ENCODE data around the gene USP17L18. TPM values are rescaled to one million over a fixed set of nuclear protein-coding genes. Genes with fewer than 3 reads are reported as not detected.

USP17L18 gene
- total RNA-seq, result not detected in 2 replicates

GRCh38 chr4:9247953-9248680 lies at the start of gene USP17L18:
Gene USP17L18 (plus strand): TSS chr4:9248630. CDS start chr4:9248630, 0 bp downstream.

GRCh38 chr4:9210357-9210756 lies 38.1 kb upstream of the USP17L18 start, which contains the start of gene USP17L10:
Gene USP17L10 (plus strand): TSS chr4:9210657. CDS start chr4:9210657, 0 bp downstream.

GRCh38 chr4:9215105-9215504 lies 33.3 kb upstream of the USP17L18 start, which contains the start of gene USP17L11:
Gene USP17L11 (plus strand): TSS chr4:9215405. CDS start chr4:9215405, 0 bp downstream.

GRCh38 chr4:9219852-9220251 lies 28.6 kb upstream of the USP17L18 start, which contains the start of gene USP17L12:
Gene USP17L12 (plus strand): TSS chr4:9220152. CDS start chr4:9220152, 0 bp downstream.

GRCh38 chr4:9224596-9224995 lies 23.8 kb upstream of the USP17L18 start, which contains the start of gene USP17L13:
Gene USP17L13 (plus strand): TSS chr4:9224896. CDS start chr4:9224896, 0 bp downstream.

GRCh38 chr4:9234085-9234484 lies 14.3 kb upstream of the USP17L18 start, which contains the start of gene USP17L15:
Gene USP17L15 (plus strand): TSS chr4:9234385. CDS start chr4:9234385, 0 bp downstream.

GRCh38 chr4:9243579-9243978 lies 4.9 kb upstream of the USP17L18 start, which contains the start of gene USP17L17:
Gene USP17L17 (plus strand): TSS chr4:9243879. CDS start chr4:9243879, 0 bp downstream.

GRCh38 chr4:9253078-9253477 lies 4.6 kb downstream of the USP17L18 start, which contains the start of gene USP17L19:
Gene USP17L19 (plus strand): TSS chr4:9253378. CDS start chr4:9253378, 0 bp downstream.

GRCh38 chr4:9257824-9258223 lies 9.4 kb downstream of the USP17L18 start, which contains the start of gene USP17L20:
Gene USP17L20 (plus strand): TSS chr4:9258124. CDS start chr4:9258124, 0 bp downstream.

GRCh38 chr4:9262572-9262971 lies 14.1 kb downstream of the USP17L18 start, which contains the start of gene USP17L21:
Gene USP17L21 (plus strand): TSS chr4:9262872. CDS start chr4:9262872, 0 bp downstream.

GRCh38 chr4:9267319-9267718 lies 18.9 kb downstream of the USP17L18 start, which contains the start of gene USP17L22:
Gene USP17L22 (plus strand): TSS chr4:9267619. CDS start chr4:9267619, 0 bp downstream.

Other genes starting within 250 kb of the USP17L18 start
- not detected in 2 replicates for gene FAM90A26, start 78.2 kb upstream of the USP17L18 start, total RNA-seq
- gene USP17L10, start 38.0 kb upstream of the USP17L18 start, total RNA-seq, result not detected in 2 replicates
- gene USP17L11, start 33.2 kb upstream of the USP17L18 start, total RNA-seq, result not detected in 2 replicates
- gene USP17L12, start 28.5 kb upstream of the USP17L18 start, total RNA-seq, result not detected in 2 replicates
- gene USP17L13, start 23.7 kb upstream of the USP17L18 start, total RNA-seq, result under 0.01 TPM in 1 of 2 replicates, not detected in the other
- gene USP17L15, start 14.2 kb upstream of the USP17L18 start, total RNA-seq, result not detected in 2 replicates
- under 0.01 TPM in 1 of 2 replicates, not detected in the other for gene USP17L17, start 4.8 kb upstream of the USP17L18 start, total RNA-seq
- not detected in 2 replicates for gene USP17L19, start 4.7 kb downstream of the USP17L18 start, total RNA-seq
- not detected in 2 replicates for gene USP17L20, start 9.5 kb downstream of the USP17L18 start, total RNA-seq
- not detected in 2 replicates for gene USP17L21, start 14.2 kb downstream of the USP17L18 start, total RNA-seq
- gene USP17L22, start 19.0 kb downstream of the USP17L18 start, total RNA-seq, result not detected in 2 replicates
- gene USP17L24, start 76.5 kb downstream of the USP17L18 start, total RNA-seq, result not detected in 2 replicates
- not detected in 2 replicates for gene USP17L25, start 81.3 kb downstream of the USP17L18 start, total RNA-seq
- gene USP17L26, start 86.0 kb downstream of the USP17L18 start, total RNA-seq, result not detected in 2 replicates
- gene USP17L5, start 90.8 kb downstream of the USP17L18 start, total RNA-seq, result not detected in 2 replicates
- gene USP17L27, start 95.5 kb downstream of the USP17L18 start, total RNA-seq, result not detected in 2 replicates
- gene USP17L28, start 100.3 kb downstream of the USP17L18 start, total RNA-seq, result not detected in 2 replicates
- gene USP17L29, start 105.0 kb downstream of the USP17L18 start, total RNA-seq, result not detected in 2 replicates
- gene USP17L30, start 114.5 kb downstream of the USP17L18 start, total RNA-seq, result not detected in 2 replicates
- gene DEFB131A, start 195.8 kb downstream of the USP17L18 start, total RNA-seq, result not detected in 2 replicates

Measured in regular cardiac myocyte (primary cell).